ENCODE measurements around the gene RAB11FIP4.

- TF ChIP-seq CHD2 (IDR thresholded peaks at IDR 0.05; ENCODE audit: low read length): no peak
- TF ChIP-seq CEBPB (IDR thresholded peaks at IDR 0.05; ENCODE audit: low read depth, low read length): no peak
- no peak for TF ChIP-seq CTCF (IDR thresholded peaks at IDR 0.05; ENCODE audit: control extremely low read depth in 1 of 3, insufficient read depth in 1 of 3, low read depth in 1 of 3, low read length in 3 of 3)
- TF ChIP-seq ZNF274 (IDR thresholded peaks at IDR 0.05; ENCODE audit: borderline replicate concordance, extremely low read depth, low read length): no peak
- TF ChIP-seq GABPA (IDR thresholded peaks at IDR 0.05; ENCODE audit: borderline replicate concordance, insufficient read depth, low read length): no peak
- TF ChIP-seq NANOG (IDR thresholded peaks at IDR 0.05; ENCODE audit: insufficient read depth, low read depth, low read length, poor library complexity, severe bottlenecking): no peak
- TF ChIP-seq USF2 (IDR thresholded peaks at IDR 0.05; ENCODE audit: low read length): no peak
These were observed 178.8 kb downstream of the RAB11FIP4 start for GRCh38 chr17:31570231-31570630.
